Type B pancreatic cell (in vitro differentiated cells): ENCODE results near the gene DIAPH3. TPM values are rescaled to one million over a fixed set of nuclear protein-coding genes. Genes with fewer than 3 reads are reported as not detected.

Experiments used
- DNase-seq: peaks from one replicate; pipeline ENCODE4 v3.0.0; 2021; ENCODE audit warnings: mixed read lengths; ENCODE audit not compliant: unreplicated experiment; ENCODE audit errors: extremely low spot score
- H3K27ac Mint-ChIP-seq: 2 replicates; pipeline ENCODE4 v1.8.0; 2021; ENCODE audit warnings: mild to moderate bottlenecking, mixed read lengths
- H3K27me3 Mint-ChIP-seq: 2 replicates; pipeline ENCODE4 v1.8.0; 2021; ENCODE audit warnings: mixed read lengths
- H3K36me3 Mint-ChIP-seq: 2 replicates; pipeline ENCODE4 v1.8.0; 2021; ENCODE audit warnings: mixed read lengths
- H3K4me1 Mint-ChIP-seq: one replicate; pipeline ENCODE4 v1.8.0; 2021; ENCODE audit warnings: mixed read lengths; ENCODE audit not compliant: unreplicated experiment
- H3K4me3 Mint-ChIP-seq: 2 replicates; pipeline ENCODE4 v1.8.0; 2021; ENCODE audit warnings: mild to moderate bottlenecking, mixed read lengths
- H3K9me3 Mint-ChIP-seq: 2 replicates; pipeline ENCODE4 v1.8.0; 2021; ENCODE audit warnings: mixed read lengths
- total RNA-seq: library from RNA; stranded (reverse); gene quantifications from 2 replicates; pipeline ENCODE4 v1.2.1, GENCODE V29; 2021; ENCODE audit warnings: low replicate concordance
- TF ChIP-seq, protein P1 (sequence below): fragments of 200-600 bp; sonication (generic); conservative IDR thresholded peaks from 2 replicates; pipeline ENCODE4 v1.5.0; 2021; ENCODE audit warnings: antibody characterized with exemption, mild to moderate bottlenecking

Gene DIAPH3
- total RNA-seq, 1 donor from 2014 or later: 16.9 TPM

DNA sequence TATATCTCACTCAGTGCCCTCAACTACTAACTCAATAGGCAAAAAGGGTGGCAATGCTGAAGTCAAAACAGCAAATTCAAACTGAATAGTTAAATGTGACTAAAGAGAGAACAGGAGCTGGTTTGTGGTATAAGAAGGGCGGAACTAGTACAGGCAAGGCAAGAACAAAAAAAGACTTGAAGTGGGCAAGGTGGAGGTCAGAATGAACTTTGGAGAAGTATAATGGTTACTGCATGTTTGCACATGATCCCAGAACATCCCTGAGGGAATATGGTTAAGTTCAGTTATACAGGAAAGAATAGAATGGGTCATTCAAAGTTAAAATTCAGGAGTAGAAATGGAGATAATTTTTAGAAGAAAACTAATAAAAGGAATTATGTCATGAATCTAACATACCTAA is 85.5 kb downstream of the DIAPH3 start:
- H3K9me3 Mint-ChIP-seq: peaks cover 5% of the 10 kb centered on the region
- H3K4me1 Mint-ChIP-seq: peaks cover 13% of the 10 kb centered on the region
- TF ChIP-seq, protein P1, sequence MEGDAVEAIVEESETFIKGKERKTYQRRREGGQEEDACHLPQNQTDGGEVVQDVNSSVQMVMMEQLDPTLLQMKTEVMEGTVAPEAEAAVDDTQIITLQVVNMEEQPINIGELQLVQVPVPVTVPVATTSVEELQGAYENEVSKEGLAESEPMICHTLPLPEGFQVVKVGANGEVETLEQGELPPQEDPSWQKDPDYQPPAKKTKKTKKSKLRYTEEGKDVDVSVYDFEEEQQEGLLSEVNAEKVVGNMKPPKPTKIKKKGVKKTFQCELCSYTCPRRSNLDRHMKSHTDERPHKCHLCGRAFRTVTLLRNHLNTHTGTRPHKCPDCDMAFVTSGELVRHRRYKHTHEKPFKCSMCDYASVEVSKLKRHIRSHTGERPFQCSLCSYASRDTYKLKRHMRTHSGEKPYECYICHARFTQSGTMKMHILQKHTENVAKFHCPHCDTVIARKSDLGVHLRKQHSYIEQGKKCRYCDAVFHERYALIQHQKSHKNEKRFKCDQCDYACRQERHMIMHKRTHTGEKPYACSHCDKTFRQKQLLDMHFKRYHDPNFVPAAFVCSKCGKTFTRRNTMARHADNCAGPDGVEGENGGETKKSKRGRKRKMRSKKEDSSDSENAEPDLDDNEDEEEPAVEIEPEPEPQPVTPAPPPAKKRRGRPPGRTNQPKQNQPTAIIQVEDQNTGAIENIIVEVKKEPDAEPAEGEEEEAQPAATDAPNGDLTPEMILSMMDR: no peak
- no peaks in the 10 kb centered on the region for H3K27me3 Mint-ChIP-seq
- H3K4me3 Mint-ChIP-seq: no peak overlapping the region
- peaks cover 9% of the 10 kb centered on the region for H3K36me3 Mint-ChIP-seq
- H3K27ac Mint-ChIP-seq: no peak overlapping the region
- no peak for DNase-seq

- no peak for DNase-seq
Measured at GRCh38 chr13:60075850-60076249, 87.9 kb downstream of the DIAPH3 start.

GRCh38 chr13:60074397-60074796 is 89.3 kb downstream of the DIAPH3 start:
- Mint-ChIP-seq H3K4me3 (no peak overlapping the region), H3K9me3 (no peaks in the 10 kb centered on the region), H3K27ac (no peak overlapping the region), H3K4me1 (peaks cover 5% of the 10 kb centered on the region), H3K27me3 (no peaks in the 10 kb centered on the region), H3K36me3 (no peaks in the 10 kb centered on the region)
- TF ChIP-seq, protein P1: no peak
- DNase-seq: no peak

More at GRCh38 chr13:60075850-60076249, 87.9 kb downstream of the DIAPH3 start:
- no peak overlapping the region for H3K27ac Mint-ChIP-seq
- H3K36me3 Mint-ChIP-seq: no peaks in the 10 kb centered on the region
- no peaks in the 10 kb centered on the region for H3K9me3 Mint-ChIP-seq
- H3K4me3 Mint-ChIP-seq: no peak overlapping the region
- no peaks in the 10 kb centered on the region for H3K27me3 Mint-ChIP-seq
- TF ChIP-seq, protein P1: no peak
- H3K4me1 Mint-ChIP-seq: peaks cover 7% of the 10 kb centered on the region

DNA sequence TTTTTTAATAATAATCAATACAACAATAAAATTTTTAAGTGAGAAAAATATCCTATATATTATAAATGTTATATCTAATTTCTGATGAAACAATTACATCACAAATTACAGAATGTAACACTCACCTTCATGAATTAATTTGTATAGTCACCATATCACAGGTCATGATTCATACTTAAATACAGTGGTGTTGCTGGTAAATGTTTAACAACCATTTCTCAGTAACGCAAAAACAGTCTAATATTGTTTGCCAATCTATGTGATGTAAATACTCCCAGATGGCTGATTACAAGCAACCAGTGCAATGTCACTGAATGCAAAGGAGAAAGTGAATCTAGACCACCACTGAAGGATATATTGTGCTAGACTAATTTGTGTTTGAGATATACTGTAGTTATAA is 97.5 kb downstream of the DIAPH3 start:
- Mint-ChIP-seq H3K9me3 (peaks cover 9% of the 10 kb centered on the region), H3K4me1 (no peaks in the 10 kb centered on the region), H3K27me3 (no peaks in the 10 kb centered on the region), H3K4me3 (no peak overlapping the region), H3K36me3 (peaks cover 12% of the 10 kb centered on the region), H3K27ac (no peak overlapping the region)
- DNase-seq: no peak
- TF ChIP-seq, protein P1: no peak

DNA sequence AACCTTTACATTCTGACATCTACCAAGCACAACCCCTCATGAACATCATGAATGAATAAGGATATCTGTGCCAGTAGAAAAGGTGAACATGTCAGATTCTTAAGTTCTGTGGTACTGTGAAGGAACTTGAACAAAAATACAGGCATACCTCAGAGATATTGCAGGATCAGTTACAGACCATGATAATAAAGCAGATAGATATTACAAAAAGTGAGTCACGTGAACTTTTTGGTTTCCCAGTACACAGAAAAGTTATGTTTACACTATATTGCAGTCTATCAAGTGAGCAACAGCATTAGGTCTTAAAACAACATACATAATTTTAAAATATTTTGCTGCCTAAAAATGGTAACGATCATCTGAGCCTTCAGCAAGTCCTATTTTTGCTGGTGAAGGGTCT is 101.2 kb downstream of the DIAPH3 start:
- Mint-ChIP-seq H3K36me3 (peaks cover 14% of the 10 kb centered on the region), H3K9me3 (peaks cover 11% of the 10 kb centered on the region), H3K4me3 (no peak overlapping the region), H3K27me3 (no peaks in the 10 kb centered on the region), H3K4me1 (no peaks in the 10 kb centered on the region), H3K27ac (no peak overlapping the region)
- TF ChIP-seq, protein P1: no peak
- no peak for DNase-seq

GRCh38 chr13:60061737-60062136 is 102.0 kb downstream of the DIAPH3 start:
- DNase-seq: no peak
- Mint-ChIP-seq H3K9me3 (peaks cover 14% of the 10 kb centered on the region), H3K36me3 (peaks cover 19% of the 10 kb centered on the region), H3K27ac (no peak overlapping the region), H3K27me3 (no peaks in the 10 kb centered on the region), H3K4me1 (no peaks in the 10 kb centered on the region), H3K4me3 (no peak overlapping the region)
- TF ChIP-seq, protein P1: no peak
